Caki2 (cell line): ENCODE data around the gene DAZ3. TPM values are rescaled to one million over a fixed set of nuclear protein-coding genes. Genes with fewer than 3 reads are reported as not detected.
"Not testable (repeated sequence)": the region's sequence is repeated elsewhere in the genome, so short reads cannot be mapped to it uniquely, and the experiment has no call there.

Source experiments
- DNase-seq: peaks from one replicate; pipeline ENCODE4 v3.0.0-alpha.2; 2015; ENCODE audit warnings: low read depth
- in situ Hi-C: cut with HindIII; loops from 2 replicates; pipeline ENCODE4 v1.10.0; 2016; ENCODE audit warnings: low sequenced_read_pairs, low pct_unique_long_range_greater_than_20kb, mixed read lengths
- total RNA-seq: library from RNA; depleted of rRNA; stranded (reverse); fragments of >200 nt; shearing (Covaris generic); gene quantifications from 2 replicates; pipeline ENCODE4 v1.2.3, GENCODE V29; 2014; ENCODE audit warnings: low replicate concordance; rRNA removed

Gene DAZ3, protein sequence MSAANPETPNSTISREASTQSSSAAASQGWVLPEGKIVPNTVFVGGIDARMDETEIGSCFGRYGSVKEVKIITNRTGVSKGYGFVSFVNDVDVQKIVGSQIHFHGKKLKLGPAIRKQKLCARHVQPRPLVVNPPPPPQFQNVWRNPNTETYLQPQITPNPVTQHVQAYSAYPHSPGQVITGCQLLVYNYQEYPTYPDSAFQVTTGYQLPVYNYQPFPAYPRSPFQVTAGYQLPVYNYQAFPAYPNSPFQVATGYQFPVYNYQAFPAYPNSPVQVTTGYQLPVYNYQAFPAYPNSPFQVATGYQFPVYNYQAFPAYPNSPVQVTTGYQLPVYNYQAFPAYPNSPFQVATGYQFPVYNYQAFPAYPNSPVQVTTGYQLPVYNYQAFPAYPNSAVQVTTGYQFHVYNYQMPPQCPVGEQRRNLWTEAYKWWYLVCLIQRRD
- total RNA-seq, result not detected in 2 replicates

DNA sequence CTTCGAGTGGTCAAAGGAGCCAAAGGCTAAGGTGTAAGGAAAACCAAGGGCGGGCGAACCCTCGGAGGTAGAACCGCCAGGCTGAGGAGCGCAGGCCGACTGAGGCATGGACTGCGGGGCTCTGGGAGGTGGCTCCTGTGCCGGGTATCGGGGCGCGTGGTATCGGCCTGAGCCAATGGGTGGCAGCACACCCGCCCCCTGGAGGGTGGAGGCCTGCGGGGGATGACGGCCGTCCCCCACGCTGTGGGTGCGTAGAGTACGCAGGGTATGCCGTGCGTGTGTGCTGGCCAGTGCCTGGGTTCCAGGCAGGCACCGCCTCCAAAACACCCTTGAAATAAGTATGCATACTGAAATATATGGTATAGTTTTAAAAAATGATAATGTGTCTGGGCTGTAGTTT, at the start of gene DAZ3:
Gene DAZ3 (minus strand): TSS at position 101 of the 400 bp plus-strand sequence. CDS start 208 bp downstream, outside the sequence.
- in situ Hi-C loops, result not testable (repeated sequence)

DNA sequence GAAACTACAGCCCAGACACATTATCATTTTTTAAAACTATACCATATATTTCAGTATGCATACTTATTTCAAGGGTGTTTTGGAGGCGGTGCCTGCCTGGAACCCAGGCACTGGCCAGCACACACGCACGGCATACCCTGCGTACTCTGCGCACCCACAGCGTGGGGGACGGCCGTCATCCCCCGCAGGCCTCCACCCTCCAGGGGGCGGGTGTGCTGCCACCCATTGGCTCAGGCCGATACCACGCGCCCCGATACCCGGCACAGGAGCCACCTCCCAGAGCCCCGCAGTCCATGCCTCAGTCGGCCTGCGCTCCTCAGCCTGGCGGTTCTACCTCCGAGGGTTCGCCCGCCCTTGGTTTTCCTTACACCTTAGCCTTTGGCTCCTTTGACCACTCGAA, 20.4 kb upstream of the DAZ3 start, which contains the start of gene DAZ4:
Gene DAZ4 (plus strand): TSS at position 301 of the 400 bp plus-strand sequence. CDS start 208 bp downstream, outside the sequence.
- DNase-seq, in situ Hi-C loops: not testable (repeated sequence)

More for the DNA sequence above, at the start of gene DAZ3:
- DNase-seq, result not testable (repeated sequence)

DNA sequence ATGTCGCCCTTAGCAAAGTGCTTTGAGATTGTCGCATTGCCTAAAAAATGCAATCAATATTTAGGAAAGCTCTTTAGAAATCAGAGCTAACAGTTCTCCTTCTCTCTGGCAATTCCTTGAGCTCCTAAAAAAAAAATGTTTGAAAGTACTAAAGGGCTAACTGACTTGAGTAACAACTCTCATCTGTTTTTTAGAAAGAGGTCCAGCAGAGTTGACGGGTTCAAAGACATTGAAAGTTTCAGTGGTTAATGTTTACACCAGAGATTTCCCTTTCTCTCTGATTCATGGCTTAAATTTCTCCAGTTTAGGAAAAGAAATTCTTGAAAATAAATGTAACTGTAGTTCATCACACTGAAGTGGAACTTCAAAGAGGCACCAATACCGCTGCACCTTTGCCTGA, 11.9 kb upstream of the DAZ3 start:
- in situ Hi-C loops, DNase-seq: not testable (repeated sequence)

DNA sequence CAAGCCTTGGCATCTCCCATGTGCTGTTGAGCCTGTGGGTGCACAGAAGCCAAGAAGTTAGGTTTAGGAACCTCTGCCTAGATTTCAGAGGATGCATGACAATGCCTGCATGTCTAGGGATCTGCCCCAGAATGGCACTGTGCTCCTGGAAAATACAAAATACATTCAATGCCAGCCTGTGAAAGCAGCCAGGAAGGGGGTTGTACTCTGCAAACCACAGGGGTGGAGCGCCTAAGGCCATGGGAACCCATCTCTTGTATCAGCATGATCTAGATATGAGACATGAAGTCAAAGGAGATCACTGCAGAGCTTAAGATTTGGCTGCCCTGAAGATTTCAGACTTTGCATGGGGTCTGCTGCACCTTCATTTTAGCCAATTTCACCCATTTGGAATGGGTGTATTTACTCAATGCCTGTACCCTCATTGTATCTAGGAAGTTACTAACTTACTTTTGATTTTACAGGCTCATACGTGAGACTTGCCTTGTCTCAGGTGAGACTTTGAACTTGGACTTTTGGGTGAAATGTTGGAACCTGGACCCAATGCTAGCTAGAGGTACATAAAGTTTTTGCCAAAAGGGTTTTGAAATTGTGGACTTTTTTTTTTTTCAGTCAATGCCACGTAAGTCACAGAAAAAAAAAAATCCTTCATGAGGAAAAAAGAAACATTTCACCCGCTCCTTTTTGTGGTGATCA, 11.1 kb upstream of the DAZ3 start:
- in situ Hi-C loops, DNase-seq: not testable (repeated sequence)

DNA sequence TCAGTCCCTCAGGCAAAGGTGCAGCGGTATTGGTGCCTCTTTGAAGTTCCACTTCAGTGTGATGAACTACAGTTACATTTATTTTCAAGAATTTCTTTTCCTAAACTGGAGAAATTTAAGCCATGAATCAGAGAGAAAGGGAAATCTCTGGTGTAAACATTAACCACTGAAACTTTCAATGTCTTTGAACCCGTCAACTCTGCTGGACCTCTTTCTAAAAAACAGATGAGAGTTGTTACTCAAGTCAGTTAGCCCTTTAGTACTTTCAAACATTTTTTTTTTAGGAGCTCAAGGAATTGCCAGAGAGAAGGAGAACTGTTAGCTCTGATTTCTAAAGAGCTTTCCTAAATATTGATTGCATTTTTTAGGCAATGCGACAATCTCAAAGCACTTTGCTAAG, 8.6 kb upstream of the DAZ3 start:
- DNase-seq, in situ Hi-C loops: not testable (repeated sequence)

Other genes with a start within 250 kb of the DAZ3 start
- not detected in 2 replicates for gene BPY2B, start 195.4 kb downstream of the DAZ3 start, total RNA-seq
- not detected in 2 replicates for gene DAZ4, start 20.5 kb upstream of the DAZ3 start, total RNA-seq
- not detected in 2 replicates for gene BPY2C, start 238.7 kb upstream of the DAZ3 start, total RNA-seq